B cell (primary cell): Measurements from ENCODE around the gene POM121L2. TPM values are rescaled to one million over a fixed set of nuclear protein-coding genes. Genes with fewer than 3 reads are reported as not detected.

Experiments
- ATAC-seq: fragments of 200-7000 bp; cut with Tn5 transposase; one replicate; pipeline ENCODE4 v1.10.0; 2021; ENCODE audit warnings: low read depth, mild to moderate bottlenecking, moderate number of reproducible peaks, moderate library complexity
- CTCF ChIA-PET: fragments of 350-600 bp; sonication (Branson Sonifier 250); formaldehyde crosslinking; loops from one replicate; lab custom pipeline; 2021; ENCODE audit warnings: antibody characterized with exemption, inconsistent platforms; lab: Charles Lee
- POLR2A ChIA-PET: fragments of 350-600 bp; sonication (Branson Sonifier 250); formaldehyde crosslinking; loops from one replicate; lab custom pipeline; 2021; ENCODE audit warnings: antibody characterized with exemption; lab: Charles Lee
- DNase-seq: peaks from one replicate; pipeline ENCODE4 v3.0.0; 2013
- H2AFZ ChIP-seq: 2 replicates; pipeline ENCODE4 v1.6.1; 2012; ENCODE audit warnings: mild to moderate bottlenecking, low read depth, low read length; ENCODE audit not compliant: insufficient read depth, poor library complexity, severe bottlenecking
- H3K27ac ChIP-seq, 2 donors: 1 replicate in 1 of 2; 2 replicates in 1 of 2; pipeline ENCODE4 v1.5.1; 2012 to 2013; ENCODE audit warnings: low read length in 2 of 2, mild to moderate bottlenecking in 2 of 2, moderate library complexity in 1 of 2
- H3K27me3 ChIP-seq, 4 experiments: fragments of 200-600 bp in 1 of 4; sonication (generic) in 1 of 4; replicated peaks in 1 of 4; 1 replicate in 2 of 4; 2 replicates in 2 of 4; pipeline versions ENCODE4 v1.6.1 to v1.7.0; 2013 to 2016; ENCODE audit warnings: low read length in 3 of 4, mild to moderate bottlenecking in 2 of 4, mixed read lengths in 1 of 4, moderate library complexity in 1 of 4; ENCODE audit not compliant: insufficient read depth in 4 of 4, control insufficient read depth in 3 of 4; ENCODE audit errors: control extremely low read depth in 1 of 4
- H3K36me3 ChIP-seq, 2 experiments: replicated peaks in 1 of 2; 1 replicate in 1 of 2; 2 replicates in 1 of 2; pipeline versions ENCODE4 v1.6.1 to v1.7.1; 2013; ENCODE audit warnings: low read length in 1 of 2; ENCODE audit not compliant: insufficient read depth in 2 of 2, control insufficient read depth in 1 of 2; ENCODE audit errors: control extremely low read depth in 1 of 2, extremely low read depth in 1 of 2
- H3K4me1 ChIP-seq, 2 donors: fragments of 200-600 bp in 1 of 2; sonication (generic) in 1 of 2; 1 replicate in 1 of 2; 2 replicates in 1 of 2; pipeline versions ENCODE4 v1.5.1 to v1.6.1; 2013 to 2017; ENCODE audit warnings: low read length in 2 of 2; ENCODE audit not compliant: control insufficient read depth in 2 of 2, insufficient read depth in 2 of 2
- H3K4me2 ChIP-seq: replicated peaks from 2 replicates; pipeline ENCODE3; 2012; ENCODE audit warnings: mild to moderate bottlenecking, low read depth, low read length; ENCODE audit not compliant: poor library complexity, severe bottlenecking
- H3K4me3 ChIP-seq, 5 experiments: fragments of 200-600 bp in 1 of 5; sonication (generic) in 1 of 5; 1 replicate in 3 of 5; 2 replicates in 2 of 5; pipeline versions ENCODE4 v1.5.1 to v1.7.0; 2011 to 2016; ENCODE audit warnings: low read length in 4 of 5, mild to moderate bottlenecking in 4 of 5, low read depth in 2 of 5, control low read depth in 1 of 5, moderate library complexity in 1 of 5; ENCODE audit not compliant: insufficient read depth in 1 of 5; ENCODE audit errors: control extremely low read depth in 1 of 5, extremely low read depth in 1 of 5
- H3K79me2 ChIP-seq: fragments of 200-600 bp; sonication (generic); one replicate; pipeline ENCODE4 v1.6.0; 2016; ENCODE audit warnings: low read length; ENCODE audit not compliant: control insufficient read depth, insufficient read depth
- H3K9ac ChIP-seq: fragments of 200-600 bp; sonication (generic); 2 replicates; pipeline ENCODE4 v1.6.1; 2017; ENCODE audit warnings: mild to moderate bottlenecking, low read length, moderate library complexity
- H3K9me3 ChIP-seq, 3 donors: one replicate each; pipeline versions ENCODE4 v1.6.1 to v1.7.1; 2013; ENCODE audit warnings: low read length in 2 of 3; ENCODE audit not compliant: control insufficient read depth in 2 of 3, insufficient read depth in 1 of 3; ENCODE audit errors: control extremely low read depth in 1 of 3
- H4K20me1 ChIP-seq: 2 replicates; pipeline ENCODE4 v1.6.0; 2012; ENCODE audit warnings: mild to moderate bottlenecking, low read length; ENCODE audit not compliant: insufficient read depth, control insufficient read depth, poor library complexity, severe bottlenecking
- H3K27ac Mint-ChIP-seq: one replicate; pipeline ENCODE4 v1.8.0; 2021; ENCODE audit warnings: mixed read lengths
- H3K27me3 Mint-ChIP-seq: one replicate; pipeline ENCODE4 v1.8.0; 2021; ENCODE audit warnings: mixed read lengths
- H3K4me1 Mint-ChIP-seq: one replicate; pipeline ENCODE4 v1.8.0; 2021; ENCODE audit warnings: mixed read lengths
- H3K4me3 Mint-ChIP-seq: one replicate; pipeline ENCODE4 v1.8.0; 2021; ENCODE audit warnings: mixed read lengths
- H3K9me3 Mint-ChIP-seq: one replicate; pipeline ENCODE4 v1.8.0; 2022; ENCODE audit warnings: mixed read lengths; ENCODE audit not compliant: insufficient read depth
- CTCF ChIP-seq: fragments of 200-600 bp; IDR thresholded peaks from one replicate; pipeline ENCODE4 v1.8.0; 2022; ENCODE audit warnings: antibody characterized with exemption, mild to moderate bottlenecking
- EZH2 ChIP-seq: IDR thresholded peaks from 2 replicates; pipeline ENCODE4 v1.6.1; 2012; ENCODE audit warnings: borderline replicate concordance, low read depth, mild to moderate bottlenecking, moderate library complexity, low read length; ENCODE audit not compliant: insufficient read depth, poor library complexity, severe bottlenecking
- WGBS: methylation state at CpG from one replicate; pipeline ENCODE4 v1.1.5; 2013; ENCODE audit warnings: missing lambda C conversion rate; ENCODE audit not compliant: insufficient coverage; 5-methylcytosine and 5-hydroxymethylcytosine counted together
- intact Hi-C: fragments of 100-400 bp; cut with micrococcal nuclease; formaldehyde crosslinking; loops from one replicate; pipeline ENCODE4 v1.10.0; 2022
- polyA plus RNA-seq: library from polyadenylated mRNA; depleted of rRNA; stranded (reverse); fragments of >200 nt; gene quantifications from 2 replicates; pipeline ENCODE4 v1.2.3, GENCODE V29; 2012
- total RNA-seq, 2 donors: library from RNA; stranded (reverse); fragments of 120-200 nt in 1 of 2; gene quantifications; 1 replicate in 1 of 2; 2 replicates in 1 of 2; pipeline versions ENCODE4 v1.2.3 to v1.2.4, GENCODE V29; 2013 to 2022

POM121L2 gene
- total and polyA plus RNA-seq, 2 donors (not counting 1 experiment from before 2014, with no cell fraction given): not detected

- no peak overlapping the region for H3K27ac ChIP-seq
- Mint-ChIP-seq H3K27me3 (no peaks in the 10 kb centered on the region), H3K4me3 (no peak overlapping the region), H3K4me1 (no peaks in the 10 kb centered on the region), H3K9me3 (peaks cover 29% of the 10 kb centered on the region), H3K27ac (no peak overlapping the region)
- ATAC-seq (no peak), DNase-seq (no peak)
- TF ChIP-seq EZH2: no peak
- TF ChIP-seq CTCF: no peak
- POLR2A ChIA-PET: no interaction called here
- no peak overlapping the region for H3K4me3 ChIP-seq
- intact Hi-C loops: no loop called here
- H2AFZ ChIP-seq: no peak overlapping the region
- no CpG with 5 or more reads among the region's 2 CpGs for WGBS
- no peak overlapping the region for H3K4me2 ChIP-seq
- no peaks in the 10 kb centered on the region for H3K36me3 ChIP-seq
- CTCF ChIA-PET: no interaction called here
- no peaks in the 10 kb centered on the region for H4K20me1 ChIP-seq
- peaks cover 0 to 33% (median 4%) of the 10 kb centered on the region in 3 donors for H3K9me3 ChIP-seq
- H3K9ac ChIP-seq: no peak overlapping the region
- H3K4me1 ChIP-seq: no peaks in the 10 kb centered on the region
- peaks cover 0 to 2% (median 0%) of the 10 kb centered on the region in 4 experiments for H3K27me3 ChIP-seq
- H3K79me2 ChIP-seq: no peaks in the 10 kb centered on the region
Measured at GRCh38 chr6:27358786-27359185, 46.7 kb upstream of the POM121L2 start.

GRCh38 chr6:27352850-27353249, 40.8 kb upstream of the POM121L2 start:
- Histone ChIP-seq H2AFZ (no peak overlapping the region), H3K27me3 (peaks cover 0 to 12% (median 2%) of the 10 kb centered on the region in 4 experiments), H3K9ac (no peak overlapping the region), H3K79me2 (no peaks in the 10 kb centered on the region), H3K9me3 (peaks cover 0 to 16% (median 7%) of the 10 kb centered on the region in 3 donors), H3K4me1 (no peaks in the 10 kb centered on the region), H3K36me3 (no peaks in the 10 kb centered on the region), H4K20me1 (no peaks in the 10 kb centered on the region), H3K4me2 (no peak overlapping the region), H3K27ac (no peak overlapping the region), H3K4me3 (no peak overlapping the region)
- TF ChIP-seq CTCF: no peak
- no peak for TF ChIP-seq EZH2
- no CpG with 5 or more reads among the region's 4 CpGs for WGBS
- ChIA-PET CTCF (no interaction called here), POLR2A (no interaction called here)
- DNase-seq: no peak
- no peak for ATAC-seq
- Mint-ChIP-seq H3K9me3 (peaks cover 15% of the 10 kb centered on the region), H3K27ac (no peak overlapping the region), H3K4me1 (no peaks in the 10 kb centered on the region), H3K4me3 (no peak overlapping the region), H3K27me3 (peaks cover 7% of the 10 kb centered on the region)
- intact Hi-C loops: no loop called here
